A549 (cell line): ENCODE measurements around the gene COPS9.

Source experiments
- CTCF ChIP-seq: fragments of >200 bp; sonication (Bioruptor Twin); formaldehyde crosslinking; IDR thresholded peaks from 3 replicates; pipeline ENCODE4 v1.5.1; 2016
- POLR2A ChIP-seq: IDR thresholded peaks from 2 replicates; pipeline ENCODE4 v1.6.1; 2012; ENCODE audit warnings: mild to moderate bottlenecking, low read length
- REST ChIP-seq: fragments of 200-600 bp; sonication (generic); IDR thresholded peaks from 2 replicates; pipeline ENCODE4 v1.6.1; 2016; ENCODE audit warnings: antibody characterized with exemption, mild to moderate bottlenecking, moderate library complexity
- ZFP36 ChIP-seq: fragments of 450-650 bp; IDR thresholded peaks from 2 replicates; pipeline ENCODE4 v1.6.1; 2014; ENCODE audit warnings: borderline replicate concordance; ENCODE audit not compliant: partially characterized antibody

GRCh38 chr2:240143801-240144648, 7.9 kb upstream of the COPS9 start:
- TF ChIP-seq POLR2A (no peak), ZFP36 (no peak), REST (no peak), CTCF (peak; percentile 89)
